ENCODE results near the gene PDE1C. TPM values are rescaled to one million over a fixed set of nuclear protein-coding genes. Genes with fewer than 3 reads are reported as not detected.

The PDE1C gene
- total RNA-seq, 1 donor from 2014 or later: 220 TPM

DNA sequence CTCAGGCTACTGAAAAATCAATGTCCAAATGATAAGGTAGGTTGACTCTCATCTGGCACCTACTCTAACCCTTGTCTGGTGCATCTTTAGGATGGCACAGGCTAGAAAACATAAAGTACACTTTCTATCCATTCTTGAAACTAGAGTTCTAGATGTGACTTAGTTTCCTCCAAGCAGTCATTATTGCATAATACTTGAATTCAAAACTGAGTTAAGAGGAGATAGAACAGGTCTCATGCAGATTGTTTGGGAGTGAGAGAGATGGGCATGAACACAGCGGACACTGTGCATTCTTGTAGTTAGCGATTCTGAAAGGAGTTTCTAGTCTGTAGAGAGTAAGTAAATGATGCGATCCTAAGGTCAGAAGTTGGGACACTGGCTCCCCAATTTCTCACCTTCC lies 149.2 kb downstream of the PDE1C start:
- DNase-seq (ENCODE audit: low spot score): no peak
- intact Hi-C loops (cut with DNase I): no loop called here

DNA sequence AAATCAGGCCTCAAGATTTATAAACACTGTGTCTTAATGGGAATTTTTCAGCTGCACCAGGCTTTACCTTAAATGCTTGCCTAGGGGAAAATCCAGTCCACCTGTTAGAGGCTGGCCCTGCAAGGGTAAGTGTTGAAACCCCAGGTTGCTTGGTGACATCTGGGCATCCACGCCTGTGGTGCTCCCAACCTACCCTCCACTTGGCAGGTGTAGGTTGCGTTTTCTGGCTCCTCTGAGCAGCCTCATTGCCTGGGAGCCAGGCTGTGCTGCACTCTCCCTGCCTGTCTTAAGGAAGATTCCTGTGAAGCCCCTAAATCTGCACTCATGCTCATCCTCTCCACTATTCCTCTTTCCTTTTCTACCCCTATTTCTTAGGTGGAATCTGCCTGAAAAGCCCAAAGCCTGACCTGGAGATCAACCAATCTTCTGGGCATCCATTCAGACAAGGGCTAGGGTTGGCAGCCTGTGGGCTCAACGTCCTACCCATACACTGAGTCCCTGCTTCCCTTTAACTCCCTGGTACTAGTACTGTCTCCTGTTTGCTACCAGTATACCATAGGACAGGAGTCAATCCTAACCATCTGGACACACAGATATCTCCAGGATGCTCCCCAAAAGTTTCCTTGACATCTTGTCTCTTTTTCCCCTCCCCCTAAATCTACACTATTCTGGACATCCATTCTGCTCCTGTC lies 150.4 kb downstream of the PDE1C start:
- intact Hi-C loops (cut with DNase I): loop anchor here (5.0 kb wide), 1 partner anchor 32 kb away; no protein-coding TSS in a partner anchor
- no peak for DNase-seq (ENCODE audit: low spot score)

DNA sequence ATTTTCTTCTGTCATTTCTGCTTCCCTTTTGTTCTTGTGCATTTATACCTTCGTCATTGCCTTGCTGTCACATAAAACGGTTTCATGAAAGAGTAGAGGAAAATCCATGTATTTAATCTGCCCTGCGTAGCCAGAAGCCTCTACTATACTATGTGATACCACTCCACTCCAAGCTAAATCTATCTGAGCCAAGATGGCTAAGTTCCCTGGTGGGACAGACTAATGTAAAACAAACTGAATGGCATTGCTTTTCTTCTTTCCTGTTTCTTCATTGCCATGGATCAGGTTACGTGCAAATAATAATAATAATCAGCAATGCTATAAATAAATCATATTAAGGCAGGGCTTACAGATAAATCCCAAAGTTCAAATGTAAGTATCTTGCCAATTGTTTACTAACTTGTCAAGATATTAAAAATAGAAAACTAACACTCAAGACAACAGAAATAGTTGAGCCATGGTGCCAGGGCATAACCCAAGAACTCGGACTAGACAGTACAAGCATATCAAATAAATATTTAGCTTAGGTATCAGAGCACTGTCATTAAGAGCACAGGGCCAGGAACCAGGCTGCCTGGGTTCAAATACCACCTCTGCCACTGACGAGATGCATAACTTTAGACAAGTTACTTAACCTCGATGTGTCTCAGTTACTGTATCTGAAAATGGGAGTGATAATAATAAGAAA lies 151.4 kb downstream of the PDE1C start:
- no peak for DNase-seq (ENCODE audit: low spot score)
- intact Hi-C loops (cut with DNase I): loop anchor here (5.0 kb wide), 1 partner anchor 33 kb away; no protein-coding TSS in a partner anchor

DNA sequence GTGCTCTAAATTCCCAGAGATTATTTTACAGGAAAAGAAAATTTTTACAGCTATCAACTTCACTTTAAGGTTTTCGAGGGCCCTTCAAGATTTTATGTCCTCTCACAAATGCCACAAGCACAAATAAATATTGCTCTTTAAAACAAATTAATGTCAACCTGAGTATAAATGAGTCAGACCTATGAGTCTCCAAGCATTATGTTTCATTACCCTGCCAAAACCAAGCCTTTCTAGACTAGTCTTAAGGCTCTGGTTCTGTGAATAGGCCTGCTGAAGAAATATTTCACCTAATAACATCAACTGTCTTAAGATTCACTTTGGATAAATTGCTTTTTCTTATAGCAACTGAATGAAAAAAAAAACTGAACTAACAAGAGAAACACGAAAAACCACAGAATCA lies 153.0 kb downstream of the PDE1C start:
- intact Hi-C loops (cut with DNase I): loop anchor here (5.0 kb wide), 1 partner anchor 35 kb away; no protein-coding TSS in a partner anchor
- no peak for DNase-seq (ENCODE audit: low spot score)

DNA sequence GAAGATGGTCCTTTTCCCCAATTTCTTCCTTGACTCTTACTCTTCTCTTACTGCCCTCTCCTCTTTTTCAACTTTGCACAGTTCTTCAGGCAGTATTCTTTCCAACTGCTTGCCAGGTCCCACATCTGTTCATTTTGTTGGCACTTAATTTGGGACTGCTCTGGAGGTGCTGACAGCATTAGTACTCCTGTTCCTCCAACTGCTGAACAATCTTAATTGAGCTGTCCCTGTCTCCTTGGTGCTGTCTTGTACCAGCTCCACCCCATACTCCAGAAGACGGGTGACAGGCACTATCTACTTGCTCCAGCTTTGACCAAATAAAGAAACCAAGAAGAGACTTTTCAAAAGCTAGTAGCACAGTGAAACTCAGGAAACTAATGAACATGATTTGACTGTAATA lies 160.0 kb downstream of the PDE1C start:
- no peak for DNase-seq (ENCODE audit: low spot score)

DNA sequence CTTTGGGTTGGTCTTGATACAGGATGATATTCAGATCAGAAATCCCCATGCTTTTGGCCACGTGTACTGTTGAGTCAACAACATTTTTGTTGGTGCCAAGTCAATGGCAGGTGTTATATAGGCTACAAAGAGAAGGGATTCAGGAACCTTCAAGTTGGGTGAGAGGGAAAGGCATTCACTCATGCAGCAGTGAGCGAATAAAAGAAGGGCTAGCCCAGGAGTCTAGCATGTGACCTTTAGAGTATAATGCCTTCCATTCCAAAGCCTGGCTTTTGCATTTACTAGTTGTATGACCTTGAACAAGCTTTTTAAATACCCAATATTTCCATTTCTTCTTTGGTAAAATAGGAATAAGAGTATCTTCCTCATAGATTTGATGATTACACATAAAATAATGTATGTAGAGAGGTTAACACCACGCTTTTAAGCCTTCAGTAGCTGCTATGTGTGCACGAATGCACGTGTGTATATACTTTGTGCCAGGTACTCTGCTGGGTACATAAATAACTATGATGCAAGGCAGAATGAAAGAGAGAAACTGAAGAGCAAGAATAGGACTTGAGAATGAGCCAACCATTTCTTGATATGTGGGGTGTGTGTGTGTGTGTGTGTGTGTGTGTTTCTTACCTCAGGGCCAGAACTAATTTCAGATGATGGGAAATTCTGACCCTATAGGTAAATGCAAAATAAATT lies 163.6 kb downstream of the PDE1C start:
- DNase-seq (ENCODE audit: low spot score): no peak
- intact Hi-C loops (cut with DNase I): no loop called here

More for the DNA sequence above, 160.0 kb downstream of the PDE1C start:
- intact Hi-C loops (cut with DNase I): no loop called here

DNA sequence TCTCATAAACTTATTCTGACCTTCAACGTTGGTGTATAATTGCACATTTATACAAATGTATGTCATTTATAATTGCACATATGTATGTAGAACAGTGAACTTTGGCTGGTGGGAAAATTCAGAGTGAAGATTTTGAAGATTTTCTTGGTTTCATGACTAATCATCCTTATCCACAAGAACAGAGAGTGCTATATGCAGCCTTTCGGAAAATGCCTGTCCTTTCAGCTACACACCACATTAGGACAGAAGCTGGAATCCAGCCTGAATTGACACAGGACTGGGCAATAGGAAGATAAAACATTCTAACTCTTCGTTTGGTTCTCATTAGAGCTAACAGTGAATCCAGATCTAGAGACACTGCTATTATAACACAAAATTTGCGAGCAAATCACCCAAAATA lies 166.2 kb downstream of the PDE1C start:
- no peak for DNase-seq (ENCODE audit: low spot score)
- intact Hi-C loops (cut with DNase I): no loop called here

DNA sequence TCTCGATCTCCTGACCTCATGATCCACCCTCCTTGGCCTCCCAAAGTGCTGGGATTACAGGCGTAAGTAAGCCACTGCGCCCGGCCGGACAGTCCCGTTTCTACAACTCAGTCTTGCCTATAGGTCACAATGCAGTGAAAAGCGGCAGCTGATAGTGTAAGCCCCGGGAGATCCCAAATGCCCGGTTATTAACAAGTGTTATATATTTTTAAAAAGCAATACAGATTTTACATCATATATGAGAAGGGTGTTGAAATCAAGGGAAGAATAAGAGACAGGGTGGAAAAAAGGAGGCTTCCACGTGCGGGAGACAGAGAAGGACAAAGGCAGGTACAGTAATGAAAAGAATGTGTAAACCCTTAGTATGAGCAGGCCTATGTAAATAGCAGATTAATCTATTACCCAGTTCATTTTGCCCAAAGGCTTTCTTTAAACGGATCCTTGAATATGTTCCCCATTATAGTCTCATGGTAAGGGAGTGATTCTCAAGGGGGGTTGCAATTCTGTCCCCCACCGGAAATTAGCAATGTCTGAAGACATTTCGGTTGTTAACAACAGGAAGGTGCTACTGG lies 170.8 kb downstream of the PDE1C start:
- no peak for DNase-seq (ENCODE audit: low spot score)
- intact Hi-C loops (cut with DNase I): no loop called here

DNA sequence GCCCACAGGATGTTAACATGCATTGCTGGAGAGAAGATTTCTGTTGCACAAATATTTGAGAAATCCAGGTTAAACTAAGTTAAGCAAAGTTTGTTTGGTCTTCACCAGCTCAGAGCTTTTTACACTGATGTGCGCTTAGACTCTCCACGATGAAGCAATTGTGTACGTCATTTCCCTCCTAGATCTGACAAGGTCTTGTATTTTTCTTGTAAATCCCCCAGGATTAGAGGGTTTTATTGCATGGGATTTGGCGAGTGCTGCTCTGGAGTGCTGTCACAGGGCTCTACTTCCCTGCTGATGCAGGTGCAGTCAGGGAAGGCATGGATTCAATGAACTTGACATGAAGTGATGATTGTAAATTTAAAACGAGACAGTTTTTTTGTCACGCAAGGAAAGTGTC lies 173.3 kb downstream of the PDE1C start:
- no peak for DNase-seq (ENCODE audit: low spot score)
- intact Hi-C loops (cut with DNase I): no loop called here

DNA sequence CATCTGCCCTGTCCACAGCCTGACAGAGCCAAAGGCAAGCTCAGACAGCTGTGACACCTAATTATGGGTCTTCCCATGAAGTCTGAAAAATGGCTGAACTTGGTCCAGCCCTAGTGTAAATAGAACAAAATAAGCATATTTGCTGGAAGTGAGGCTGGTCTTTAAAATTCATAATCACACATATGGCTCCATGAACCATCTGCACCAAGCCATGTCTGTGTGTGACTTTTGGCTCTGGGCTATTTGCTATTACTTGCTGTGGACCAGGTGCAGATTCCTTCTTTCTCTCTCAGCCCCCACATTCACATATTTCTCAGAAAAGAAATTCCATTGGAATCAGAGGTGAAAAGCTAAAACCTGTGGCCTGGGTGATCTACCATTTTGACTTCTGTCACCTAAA lies 175.9 kb downstream of the PDE1C start:
- DNase-seq (ENCODE audit: low spot score): no peak
- intact Hi-C loops (cut with DNase I): no loop called here

DNA sequence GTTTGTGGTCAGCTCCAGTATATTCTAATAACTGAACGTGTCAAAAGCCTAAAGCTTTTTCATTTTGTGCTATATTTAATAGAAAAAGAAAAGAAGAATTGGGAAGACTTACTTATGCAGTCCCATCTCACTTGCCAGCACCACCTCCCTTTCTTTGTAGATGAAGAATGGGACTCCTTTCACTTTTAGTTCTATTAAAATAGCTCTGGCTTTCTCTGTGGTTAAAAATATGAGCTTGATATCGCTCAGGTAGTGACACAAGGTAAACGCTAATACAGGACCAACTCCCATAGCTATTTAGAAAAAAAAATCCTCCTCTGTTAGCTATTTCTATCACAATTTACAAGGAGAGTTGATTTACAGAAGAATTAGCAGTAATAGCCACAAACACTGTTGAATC lies 176.8 kb downstream of the PDE1C start:
- intact Hi-C loops (cut with DNase I): no loop called here
- no peak for DNase-seq (ENCODE audit: low spot score)

DNA sequence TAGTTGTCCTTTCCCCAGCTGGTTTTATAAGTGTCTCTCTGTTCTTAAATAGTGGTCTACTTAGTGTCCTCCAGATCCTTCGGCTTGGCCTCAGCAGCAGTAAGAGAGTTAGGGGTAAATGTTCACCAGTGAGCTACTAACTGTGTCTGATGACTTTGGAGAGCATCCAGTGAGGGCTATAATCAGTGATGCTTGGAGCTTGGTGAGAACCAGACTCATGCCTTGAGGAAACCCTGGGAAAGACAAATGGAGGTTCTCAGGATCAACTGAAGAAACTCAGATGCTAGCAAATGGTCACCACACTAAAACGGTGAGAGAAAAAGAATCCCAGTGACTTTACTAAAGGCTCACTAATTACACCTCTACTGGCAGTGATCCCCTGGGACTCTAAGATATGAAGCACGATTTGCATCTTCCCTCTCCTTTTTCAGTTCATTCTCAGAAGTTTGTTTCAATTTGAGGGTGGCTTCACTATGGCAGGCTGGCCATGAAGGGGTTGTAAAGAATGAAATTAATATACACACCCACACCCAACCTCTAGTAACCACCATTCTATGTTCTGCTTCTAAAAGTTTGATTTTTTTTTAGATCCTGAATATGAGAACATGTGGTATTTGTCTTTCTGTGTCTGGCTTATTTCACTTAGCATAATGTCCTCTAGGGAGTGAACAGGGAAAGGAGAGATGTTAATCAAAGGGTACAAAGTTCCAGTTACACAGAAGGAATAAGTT lies 177.9 kb downstream of the PDE1C start:
- DNase-seq (ENCODE audit: low spot score): no peak
- intact Hi-C loops (cut with DNase I): no loop called here

DNA sequence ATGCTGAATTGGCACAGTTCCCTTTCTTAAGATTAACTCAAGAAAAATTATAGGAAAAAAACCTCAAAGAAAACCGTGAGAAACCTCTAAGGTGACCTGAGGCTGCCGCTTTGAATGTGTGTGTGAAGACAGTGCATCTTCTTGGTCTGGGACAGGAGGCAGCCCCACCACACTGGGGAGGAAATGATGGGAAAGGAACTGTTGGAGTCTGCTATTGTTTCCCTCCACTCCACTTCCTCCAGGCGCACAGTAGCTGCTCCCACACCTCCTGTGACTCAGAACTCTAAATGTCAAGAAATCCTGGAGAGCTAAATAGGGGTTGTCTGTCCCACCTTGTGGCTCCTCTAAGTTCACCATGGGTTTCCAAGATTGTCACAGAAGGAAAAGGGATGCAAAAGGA lies 179.4 kb downstream of the PDE1C start:
- DNase-seq (ENCODE audit: low spot score): no peak
- intact Hi-C loops (cut with DNase I): no loop called here

DNA sequence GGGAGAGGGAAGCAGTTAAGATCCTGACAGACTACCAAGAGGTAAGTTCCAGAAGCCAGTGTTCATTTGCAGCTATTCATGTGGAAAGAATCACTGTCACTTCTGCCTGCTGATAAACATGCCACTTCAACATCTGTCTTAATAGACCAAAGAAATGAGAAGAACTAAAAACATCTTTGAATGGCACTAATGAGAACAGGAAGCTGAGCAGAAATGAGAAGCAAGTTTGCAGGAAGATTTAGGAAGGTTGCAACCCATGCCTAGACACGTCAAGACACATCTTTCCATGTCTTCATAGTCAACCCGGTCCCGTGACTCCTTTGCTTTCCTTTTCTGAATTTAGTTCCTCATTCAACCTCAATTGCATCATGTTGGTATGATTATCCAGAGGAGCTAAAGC lies 180.0 kb downstream of the PDE1C start:
- no peak for DNase-seq (ENCODE audit: low spot score)
- intact Hi-C loops (cut with DNase I): no loop called here

DNA sequence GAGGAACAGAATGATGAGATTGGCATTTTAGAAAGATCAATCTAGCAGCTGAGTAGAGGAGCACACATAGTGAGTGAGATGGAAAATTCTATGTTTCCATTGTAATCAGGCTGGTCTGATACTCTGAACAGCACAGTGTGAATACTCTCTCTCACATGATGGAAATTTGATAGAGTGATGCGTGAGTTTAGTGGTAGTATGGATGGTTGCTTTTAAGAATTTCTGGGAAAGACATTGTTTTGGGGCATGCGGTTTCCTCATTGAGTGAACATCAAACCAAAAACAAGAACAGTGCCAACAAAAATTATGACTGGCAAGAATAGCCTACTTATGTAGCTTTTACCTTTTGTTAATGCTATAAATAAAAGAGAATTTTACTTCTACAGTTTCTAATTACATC lies 183.2 kb downstream of the PDE1C start:
- intact Hi-C loops (cut with DNase I): no loop called here
- no peak for DNase-seq (ENCODE audit: low spot score)

DNA sequence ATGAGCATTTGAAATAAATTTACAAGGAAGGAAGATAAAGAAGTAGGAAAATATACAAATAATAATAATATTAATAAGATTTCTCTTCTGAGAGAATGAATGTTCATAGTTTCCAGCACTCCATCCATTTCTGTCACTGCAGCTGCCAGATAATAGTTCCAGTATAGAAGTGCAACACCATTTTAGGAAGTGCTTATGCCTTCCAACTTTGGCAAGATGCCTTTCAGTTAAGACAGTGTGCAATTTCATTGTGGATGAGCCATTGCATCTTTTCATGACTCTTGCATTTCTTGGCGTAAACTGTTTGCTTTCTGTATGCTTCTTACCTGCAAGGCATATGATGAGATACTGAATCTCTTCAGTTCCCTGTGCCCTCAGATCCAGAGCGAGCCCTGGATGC lies 185.0 kb downstream of the PDE1C start:
- intact Hi-C loops (cut with DNase I): no loop called here
- no peak for DNase-seq (ENCODE audit: low spot score)

DNA sequence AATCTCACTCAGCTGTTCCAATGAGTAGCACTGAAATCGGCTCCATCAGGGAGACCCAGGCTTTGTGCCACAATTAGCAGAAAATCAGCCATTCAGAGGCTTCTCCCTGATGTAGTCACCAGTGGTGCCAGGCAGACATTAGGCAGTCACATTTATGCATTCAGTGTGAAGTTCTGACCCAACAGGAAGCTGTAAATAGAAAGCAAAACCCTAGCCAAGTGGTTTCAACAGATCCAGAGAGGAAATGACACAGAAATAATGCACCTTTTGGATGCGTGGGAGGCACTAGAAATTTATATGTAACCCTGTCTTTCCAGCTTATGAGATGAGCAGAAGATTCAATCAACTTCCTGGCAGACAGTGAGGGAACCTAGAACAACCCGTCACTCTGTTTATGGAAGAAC lies 186.4 kb downstream of the PDE1C start:
- DNase-seq (ENCODE audit: low spot score): no peak
- intact Hi-C loops (cut with DNase I): loop anchor here (2.0 to 5.0 kb wide), 3 partner anchors 174 to 279 kb away; partner anchors contain the start of gene PDE1C

DNA sequence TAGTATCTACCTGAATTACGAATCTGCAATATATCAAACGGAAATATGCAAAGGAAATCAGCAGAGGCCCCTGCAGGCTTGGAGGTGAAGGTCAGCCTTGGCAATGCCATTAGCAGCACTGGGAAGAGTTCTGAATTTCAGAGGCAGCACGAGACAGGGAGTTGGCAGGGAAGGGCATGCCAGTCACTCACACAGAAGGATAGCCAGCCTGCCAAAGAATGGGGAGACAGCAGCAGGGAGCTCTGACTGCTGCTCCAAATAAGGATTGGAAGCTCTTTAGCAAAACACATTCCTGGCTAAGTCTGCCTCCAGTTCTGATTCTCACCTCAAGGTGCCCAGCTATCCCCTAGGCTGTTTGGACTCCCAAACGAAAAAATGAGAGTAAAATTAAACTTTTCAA lies 188.0 kb downstream of the PDE1C start:
- intact Hi-C loops (cut with DNase I): loop anchor here (2.0 to 5.0 kb wide), 3 partner anchors 175 to 280 kb away; partner anchors contain the start of gene PDE1C
- DNase-seq (ENCODE audit: low spot score): peak; percentile 89

DNA sequence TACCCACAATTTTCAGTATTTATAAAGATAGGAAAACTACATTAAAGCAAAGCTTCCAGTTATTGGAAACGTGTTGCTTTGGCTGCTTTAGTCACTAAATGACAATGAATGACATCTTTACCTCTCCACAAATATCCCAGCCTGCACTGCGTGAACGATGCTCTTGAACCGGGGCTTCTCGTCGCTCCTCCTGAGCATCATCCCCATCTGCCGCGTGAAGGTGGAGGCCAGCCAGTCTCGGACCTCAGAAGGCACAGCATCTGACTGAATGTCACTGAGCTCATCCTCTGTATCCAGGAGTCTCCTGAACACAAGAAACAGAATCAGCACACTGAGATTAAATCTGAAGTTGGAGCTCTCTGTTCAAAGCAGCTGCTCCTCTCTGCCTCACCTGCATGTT lies 191.3 kb downstream of the PDE1C start:
- DNase-seq (ENCODE audit: low spot score): no peak

DNA sequence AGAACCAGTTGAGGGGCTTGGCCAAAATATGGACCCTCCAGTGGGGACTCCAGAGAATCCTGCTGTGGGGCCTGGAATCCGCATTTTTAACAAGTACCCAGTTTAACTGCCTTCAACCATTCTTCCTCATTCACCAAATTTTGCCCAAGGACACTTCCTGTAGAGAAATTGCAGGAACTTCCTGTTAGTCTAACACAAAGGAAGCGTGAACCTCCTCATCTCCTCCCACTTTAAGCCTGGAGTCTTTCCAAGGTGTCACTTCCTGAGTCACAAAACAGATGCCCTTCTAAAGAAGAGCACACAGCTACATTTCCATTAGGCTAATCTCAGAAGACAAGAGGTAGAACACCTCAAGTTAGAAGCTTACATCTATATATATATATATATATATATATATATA lies 194.8 kb downstream of the PDE1C start:
- intact Hi-C loops (cut with DNase I): no loop called here

More for the DNA sequence above, 191.3 kb downstream of the PDE1C start:
- intact Hi-C loops (cut with DNase I): no loop called here

More for the DNA sequence above, 194.8 kb downstream of the PDE1C start:
- DNase-seq (ENCODE audit: low spot score): no peak

Measured in cardiac septum (tissue), 1 donor.